ENCODE data around the gene CLDN1.

GRCh38 chr3:190294030-190294429 lies 28.2 kb downstream of the CLDN1 start:
- TF ChIP-seq CTCF (IDR thresholded peaks at IDR 0.05 in 2 of 3, conservative IDR thresholded peaks at IDR 0.05 in 1 of 3; ENCODE audit: control insufficient read depth in 2 of 3, extremely low read depth in 1 of 3, insufficient read depth in 1 of 3, low read depth in 3 of 3, low read length in 3 of 3) (no peak), NFXL1 (IDR thresholded peaks at IDR 0.05; ENCODE audit: borderline replicate concordance) (no peak), ZBTB33 (IDR thresholded peaks at IDR 0.05) (no peak), USF1 (IDR thresholded peaks at IDR 0.05; ENCODE audit: borderline replicate concordance, extremely low read length, insufficient read depth, low read depth, low read length) (no peak), MEF2A (IDR thresholded peaks at IDR 0.05; ENCODE audit: insufficient read depth, low read depth, low read length) (no peak)

All from GM12878 (cell line).